Measurements from ENCODE around the gene KCNV2. TPM values are rescaled to one million over a fixed set of nuclear protein-coding genes. Genes with fewer than 3 reads are reported as not detected.

Gene KCNV2
- total RNA-seq, 1 donor from 2014 or later: not detected

- Histone ChIP-seq H3K9me3 (no peaks in the 10 kb centered on the region), H3K36me3 (no peaks in the 10 kb centered on the region), H3K4me3 (no peak overlapping the region), H3K4me1 (no peaks in the 10 kb centered on the region), H3K27me3 (no peaks in the 10 kb centered on the region), H3K27ac (peak overlapping the region in 1 of 2 donors; percentile 27)
- DNase-seq (ENCODE audit: low spot score in 2 of 2): no peak
- TF ChIP-seq CTCF (IDR thresholded peaks at IDR 0.05): no peak
- intact Hi-C loops (cut with DNase I): no loop called here
Measured at GRCh38 chr9:2758898-2759510, 41.7 kb downstream of the KCNV2 start.

DNA sequence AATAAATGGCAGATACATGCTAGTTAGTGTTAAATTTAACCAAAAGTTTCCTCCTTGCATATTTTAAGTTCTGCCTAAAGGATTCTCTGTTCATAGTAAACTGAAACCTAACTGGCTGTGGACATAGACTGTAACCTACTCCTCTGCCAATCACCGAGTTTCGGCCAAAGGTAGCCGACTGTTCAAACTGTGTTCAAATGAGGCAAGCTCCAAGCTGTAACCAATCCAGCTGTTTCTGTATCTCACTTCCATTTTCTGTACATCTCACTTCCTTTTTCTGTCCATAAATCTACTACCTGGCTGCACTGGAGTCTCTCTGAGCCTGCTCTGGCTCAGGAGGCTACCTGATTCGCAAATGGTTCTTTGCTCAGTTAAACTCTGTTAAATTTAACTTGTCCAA is 44.1 kb downstream of the KCNV2 start:
- no peak for DNase-seq (ENCODE audit: low spot score in 2 of 2)
- H3K4me3 ChIP-seq: no peak overlapping the region
- H3K4me1 ChIP-seq: no peaks in the 10 kb centered on the region
- intact Hi-C loops (cut with DNase I): no loop called here
- H3K27ac ChIP-seq: no peak overlapping the region
- H3K36me3 ChIP-seq: no peaks in the 10 kb centered on the region
- no peak for TF ChIP-seq CTCF (IDR thresholded peaks at IDR 0.05)
- H3K27me3 ChIP-seq: no peaks in the 10 kb centered on the region
- H3K9me3 ChIP-seq: no peaks in the 10 kb centered on the region

DNA sequence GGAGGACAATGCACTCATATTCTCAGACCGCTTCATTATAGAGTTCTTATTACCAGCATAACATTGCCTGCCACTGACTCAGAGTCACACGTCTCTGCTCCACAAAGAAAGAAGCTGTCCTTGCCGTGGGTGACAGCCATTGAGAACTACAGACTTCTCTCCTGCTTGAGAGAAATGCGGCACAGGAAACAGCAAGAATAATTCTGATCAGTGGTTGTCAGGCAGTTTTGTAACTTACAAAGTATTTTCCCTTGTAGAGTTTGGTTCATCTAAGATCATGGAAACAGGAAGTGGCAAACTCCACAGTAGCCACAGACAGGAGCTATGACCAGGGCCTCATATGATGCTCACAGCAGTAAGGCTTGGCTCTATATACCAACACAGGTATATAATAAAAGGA is 47.0 kb downstream of the KCNV2 start:
- H3K27me3 ChIP-seq: no peaks in the 10 kb centered on the region
- H3K9me3 ChIP-seq: no peaks in the 10 kb centered on the region
- DNase-seq (ENCODE audit: low spot score in 2 of 2): no peak
- no peaks in the 10 kb centered on the region for H3K4me1 ChIP-seq
- H3K36me3 ChIP-seq: peaks cover 0 to under 1% of the 10 kb centered on the region in 2 donors
- intact Hi-C loops (cut with DNase I): no loop called here
- H3K4me3 ChIP-seq: no peak overlapping the region
- H3K27ac ChIP-seq: no peak overlapping the region
- TF ChIP-seq CTCF (IDR thresholded peaks at IDR 0.05): no peak

- Histone ChIP-seq H3K4me3 (no peak overlapping the region), H3K36me3 (peaks cover 0 to 7% of the 10 kb centered on the region in 2 donors), H3K4me1 (no peaks in the 10 kb centered on the region), H3K9me3 (no peaks in the 10 kb centered on the region), H3K27me3 (no peaks in the 10 kb centered on the region), H3K27ac (no peak overlapping the region)
- intact Hi-C loops (cut with DNase I): no loop called here
- no peak for DNase-seq (ENCODE audit: low spot score in 2 of 2)
- no peak for TF ChIP-seq CTCF (IDR thresholded peaks at IDR 0.05)
Measured at GRCh38 chr9:2765250-2765880, 48.1 kb downstream of the KCNV2 start.

DNA sequence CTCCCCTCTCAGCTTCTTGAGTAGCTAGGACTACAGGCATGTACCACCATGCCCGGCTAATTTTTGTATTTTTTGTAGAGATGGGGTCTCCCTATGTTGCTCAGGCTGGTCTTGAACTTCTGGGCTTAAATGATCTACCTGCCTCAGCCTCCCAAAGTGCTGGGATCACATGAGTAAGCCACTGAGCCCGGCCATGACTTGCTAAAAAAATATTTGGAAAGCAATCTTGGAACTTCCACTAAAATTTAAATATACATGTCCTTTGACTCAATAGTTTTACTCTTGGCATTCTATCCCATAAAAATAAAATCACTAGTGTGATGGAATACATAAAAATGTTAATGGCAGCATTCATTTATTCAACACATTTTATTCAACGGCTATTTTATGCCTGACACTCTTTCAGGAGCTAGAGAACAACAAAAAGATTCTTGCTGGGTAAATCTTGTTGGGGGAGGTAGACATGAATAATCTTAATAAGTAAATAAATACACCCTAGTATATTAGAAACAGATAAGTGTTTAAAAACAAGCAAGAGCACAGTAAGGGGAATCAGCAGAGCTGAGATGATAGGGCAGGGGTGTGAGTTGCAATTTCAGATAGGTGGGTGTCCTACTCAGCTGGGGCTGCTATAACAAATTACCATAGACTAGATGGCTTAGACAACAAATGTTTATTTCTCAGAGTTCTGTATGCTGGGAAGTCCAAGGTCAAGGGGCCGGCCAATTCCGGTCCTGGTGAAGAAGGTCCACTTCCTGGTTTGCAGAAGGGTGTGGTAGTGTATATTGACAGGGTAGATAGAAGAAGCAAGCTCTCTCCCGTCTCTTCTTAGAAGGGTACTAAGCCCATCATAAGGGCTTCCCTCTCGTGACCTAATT is 50.7 kb downstream of the KCNV2 start:
- Histone ChIP-seq H3K36me3 (peaks cover 5 to 17% of the 10 kb centered on the region in 2 donors), H3K27ac (no peak overlapping the region)
- TF ChIP-seq CTCF (IDR thresholded peaks at IDR 0.05): no peak

More for the DNA sequence above, 50.7 kb downstream of the KCNV2 start:
- no peaks in the 10 kb centered on the region for H3K4me1 ChIP-seq
- intact Hi-C loops (cut with DNase I): no loop called here
- H3K4me3 ChIP-seq: no peak overlapping the region
- no peak for DNase-seq (ENCODE audit: low spot score in 2 of 2)
- no peaks in the 10 kb centered on the region for H3K27me3 ChIP-seq
- peaks cover 0 to under 1% of the 10 kb centered on the region in 2 donors for H3K9me3 ChIP-seq
